Mesenchymal stem cell (in vitro differentiated cells and primary cell): ENCODE results near the gene GATD1.
A peak's percentile ranks its signal among the peaks of the same experiment; 100 is the strongest.

Source experiments
- DNase-seq: peaks from one replicate; pipeline ENCODE4 v3.0.0-alpha.2; 2013
- H2AFZ ChIP-seq: one replicate; pipeline ENCODE4 v1.6.1; 2013; ENCODE audit warnings: low read depth, mild to moderate bottlenecking, control low read depth, inconsistent platforms, low read length, moderate library complexity
- H2AK5ac ChIP-seq: 2 replicates; pipeline ENCODE4 v1.6.1; 2013; ENCODE audit warnings: low read length, moderate library complexity, mild to moderate bottlenecking, inconsistent platforms; ENCODE audit not compliant: severe bottlenecking
- H2BK120ac ChIP-seq: one replicate; pipeline ENCODE4 v1.6.1; 2013; ENCODE audit warnings: low read depth, mild to moderate bottlenecking, inconsistent platforms, low read length, moderate library complexity
- H2BK12ac ChIP-seq, 2 experiments: one replicate each; pipeline ENCODE4 v1.6.1; 2013; ENCODE audit warnings: inconsistent platforms in 2 of 2, low read length in 2 of 2, mild to moderate bottlenecking in 2 of 2, moderate library complexity in 2 of 2, control low read depth in 1 of 2
- H2BK15ac ChIP-seq: one replicate; pipeline ENCODE4 v1.6.1; 2013; ENCODE audit warnings: mild to moderate bottlenecking, low read depth, inconsistent platforms; ENCODE audit not compliant: poor library complexity, severe bottlenecking
- H2BK5ac ChIP-seq: 2 replicates; pipeline ENCODE4 v1.6.1; 2013; ENCODE audit warnings: low read depth, mild to moderate bottlenecking, low read length, control low read depth, inconsistent platforms; ENCODE audit not compliant: poor library complexity, severe bottlenecking
- H3K14ac ChIP-seq, 2 experiments: one replicate each; pipeline ENCODE4 v1.6.1; 2013; ENCODE audit warnings: inconsistent platforms in 2 of 2, low read length in 2 of 2, control low read depth in 1 of 2, mild to moderate bottlenecking in 1 of 2, moderate library complexity in 1 of 2
- H3K18ac ChIP-seq, 2 experiments: one replicate each; pipeline ENCODE4 v1.6.1; 2013; ENCODE audit warnings: inconsistent platforms in 2 of 2, low read length in 2 of 2, control low read depth in 1 of 2, low read depth in 1 of 2, mild to moderate bottlenecking in 1 of 2
- H3K23ac ChIP-seq, 2 experiments: one replicate each; pipeline ENCODE4 v1.6.1; 2013; ENCODE audit warnings: inconsistent platforms in 2 of 2, low read length in 2 of 2, mild to moderate bottlenecking in 2 of 2, moderate library complexity in 2 of 2, control low read depth in 1 of 2
- H3K27ac ChIP-seq: 2 replicates; pipeline ENCODE4 v1.5.1; 2013; ENCODE audit warnings: mild to moderate bottlenecking, moderate library complexity, low read length, control low read depth, inconsistent platforms; ENCODE audit not compliant: poor library complexity, severe bottlenecking
- H3K27me3 ChIP-seq, 2 experiments: 2 replicates each; pipeline versions ENCODE4 v1.6.1 to v1.7.0; 2013; ENCODE audit warnings: low read length in 2 of 2, mild to moderate bottlenecking in 2 of 2, moderate library complexity in 2 of 2, control low read depth in 1 of 2, inconsistent platforms in 1 of 2; ENCODE audit not compliant: control insufficient read depth in 1 of 2, insufficient read depth in 1 of 2
- H3K36me3 ChIP-seq, 2 experiments: 2 replicates each; pipeline versions ENCODE4 v1.6.1 to v1.7.0; 2013; ENCODE audit warnings: low read length in 2 of 2, control low read depth in 1 of 2, inconsistent platforms in 1 of 2, low read depth in 1 of 2, mild to moderate bottlenecking in 1 of 2; ENCODE audit not compliant: insufficient read depth in 2 of 2, control insufficient read depth in 1 of 2
- H3K4ac ChIP-seq, 2 experiments: one replicate each; pipeline ENCODE4 v1.6.1; 2013; ENCODE audit warnings: inconsistent platforms in 2 of 2, low read length in 2 of 2, mild to moderate bottlenecking in 2 of 2, moderate library complexity in 2 of 2, control low read depth in 1 of 2, low read depth in 1 of 2
- H3K4me1 ChIP-seq: 2 replicates; pipeline ENCODE4 v1.6.1; 2013; ENCODE audit warnings: low read depth, low read length, control low read depth; ENCODE audit not compliant: control insufficient read depth, insufficient read depth
- H3K4me2 ChIP-seq: 2 replicates; pipeline ENCODE4 v1.6.1; 2013; ENCODE audit warnings: low read length, mild to moderate bottlenecking, inconsistent platforms; ENCODE audit not compliant: poor library complexity, severe bottlenecking
- H3K4me3 ChIP-seq, 2 experiments: 2 replicates each; pipeline versions ENCODE4 v1.5.1 to v1.7.0; 2013; ENCODE audit warnings: low read length in 2 of 2, mild to moderate bottlenecking in 2 of 2, control low read depth in 1 of 2, low read depth in 1 of 2; ENCODE audit not compliant: insufficient read depth in 1 of 2
- H3K79me1 ChIP-seq: replicated peaks from 2 replicates; pipeline ENCODE4 v1.6.1; 2013; ENCODE audit warnings: mild to moderate bottlenecking, control low read depth, low read length, inconsistent platforms; ENCODE audit not compliant: poor library complexity, severe bottlenecking
- H3K9ac ChIP-seq: 2 replicates; pipeline ENCODE4 v1.7.0; 2013; ENCODE audit warnings: mild to moderate bottlenecking, low read length, moderate library complexity
- H3K9me3 ChIP-seq: 2 replicates; pipeline ENCODE4 v1.7.0; 2013; ENCODE audit warnings: mild to moderate bottlenecking, low read length; ENCODE audit not compliant: control insufficient read depth
- H4K8ac ChIP-seq: one replicate; pipeline ENCODE4 v1.6.1; 2013; ENCODE audit warnings: inconsistent platforms, mild to moderate bottlenecking, low read length, moderate library complexity
- H4K91ac ChIP-seq: one replicate; pipeline ENCODE4 v1.6.1; 2013; ENCODE audit warnings: mild to moderate bottlenecking, low read length, inconsistent platforms
- WGBS: methylation state at CpG from one replicate; pipeline ENCODE4 v1.1.7; 2013; ENCODE audit warnings: mixed read lengths; 5-methylcytosine and 5-hydroxymethylcytosine counted together

The GATD1 gene

GRCh38 chr11:802693-803466 is 25.6 kb upstream of the GATD1 start:
- H3K18ac ChIP-seq = no peak overlapping the region
- H3K79me1 ChIP-seq = peaks cover 33% of the 10 kb centered on the region
- H3K4me3 ChIP-seq = peak overlapping the region in 1 of 2 experiments; percentile 91
- H2AFZ ChIP-seq = no peak overlapping the region
- H3K27ac ChIP-seq = no peak overlapping the region
- H3K4ac ChIP-seq = no peak overlapping the region
- peaks cover 27% of the 10 kb centered on the region for H3K4me1 ChIP-seq
- peak overlapping the region in 1 of 2 experiments; percentile 32 for H2BK12ac ChIP-seq
- peaks cover 48 to 54% of the 10 kb centered on the region in 2 experiments for H3K36me3 ChIP-seq
- peak overlapping the region; percentile 65 for H4K91ac ChIP-seq
- H2BK5ac ChIP-seq = no peak overlapping the region
- WGBS = 96% methylated on average over 28 of the region's 28 CpGs
- H2BK120ac ChIP-seq = no peak overlapping the region
- peak overlapping the region in 1 of 2 experiments; percentile 84 for H3K23ac ChIP-seq
- H3K9ac ChIP-seq = peak overlapping the region; percentile 88
- no peak overlapping the region for H2BK15ac ChIP-seq
- no peak overlapping the region for H3K14ac ChIP-seq
- H2AK5ac ChIP-seq = no peak overlapping the region
- no peak overlapping the region for H4K8ac ChIP-seq
- DNase-seq = no peak
- H3K9me3 ChIP-seq = no peaks in the 10 kb centered on the region
- no peaks in the 10 kb centered on the region for H3K27me3 ChIP-seq
- no peak overlapping the region for H3K4me2 ChIP-seq

- Histone ChIP-seq H3K4me1 (peaks cover 27% of the 10 kb centered on the region), H2BK5ac (no peak overlapping the region), H3K4me3 (no peak overlapping the region), H3K18ac (no peak overlapping the region), H3K9me3 (no peaks in the 10 kb centered on the region), H2AK5ac (no peak overlapping the region), H2BK15ac (no peak overlapping the region), H3K27ac (no peak overlapping the region), H3K4ac (no peak overlapping the region), H2BK120ac (no peak overlapping the region), H2AFZ (no peak overlapping the region), H3K23ac (no peak overlapping the region), H4K91ac (peak overlapping the region; percentile 4), H4K8ac (no peak overlapping the region), H3K27me3 (no peaks in the 10 kb centered on the region), H3K14ac (no peak overlapping the region), H3K36me3 (peaks cover 48 to 54% of the 10 kb centered on the region in 2 experiments), H2BK12ac (no peak overlapping the region), H3K9ac (no peak overlapping the region), H3K4me2 (no peak overlapping the region), H3K79me1 (peaks cover 33% of the 10 kb centered on the region)
- 96% methylated on average over 20 of the region's 21 CpGs for WGBS
- no peak for DNase-seq
Observed at GRCh38 chr11:802018-802617, 24.8 kb upstream of the GATD1 start.

GRCh38 chr11:801097-801780 is 24.0 kb upstream of the GATD1 start:
- no peak overlapping the region for H4K91ac ChIP-seq
- H4K8ac ChIP-seq = no peak overlapping the region

GRCh38 chr11:800473-800872 is 23.2 kb upstream of the GATD1 start:
- Histone ChIP-seq H2BK5ac (no peak overlapping the region), H3K4ac (no peak overlapping the region), H2BK15ac (no peak overlapping the region), H2AFZ (no peak overlapping the region), H3K36me3 (peaks cover 48 to 54% of the 10 kb centered on the region in 2 experiments), H3K18ac (no peak overlapping the region), H3K4me1 (peaks cover 40% of the 10 kb centered on the region), H3K27ac (no peak overlapping the region), H4K91ac (no peak overlapping the region), H3K23ac (no peak overlapping the region), H3K4me2 (no peak overlapping the region), H3K14ac (no peak overlapping the region), H3K9me3 (no peaks in the 10 kb centered on the region), H2BK12ac (no peak overlapping the region), H3K9ac (no peak overlapping the region), H2AK5ac (no peak overlapping the region), H4K8ac (no peak overlapping the region), H3K79me1 (peaks cover 33% of the 10 kb centered on the region), H2BK120ac (no peak overlapping the region), H3K4me3 (no peak overlapping the region), H3K27me3 (no peaks in the 10 kb centered on the region)
- DNase-seq = no peak
- WGBS = 95% methylated on average over 30 of the region's 30 CpGs

More at GRCh38 chr11:801097-801780, 24.0 kb upstream of the GATD1 start:
- Histone ChIP-seq H2BK15ac (no peak overlapping the region), H2BK5ac (no peak overlapping the region), H3K23ac (no peak overlapping the region), H3K9ac (no peak overlapping the region), H3K4me2 (no peak overlapping the region), H2BK12ac (no peak overlapping the region), H3K14ac (no peak overlapping the region), H3K4me3 (no peak overlapping the region), H3K18ac (no peak overlapping the region), H3K4me1 (peaks cover 35% of the 10 kb centered on the region), H2AK5ac (no peak overlapping the region), H3K27me3 (no peaks in the 10 kb centered on the region), H2AFZ (no peak overlapping the region), H3K4ac (no peak overlapping the region), H3K9me3 (no peaks in the 10 kb centered on the region), H3K27ac (no peak overlapping the region), H2BK120ac (no peak overlapping the region), H3K79me1 (peaks cover 33% of the 10 kb centered on the region), H3K36me3 (peaks cover 48 to 54% of the 10 kb centered on the region in 2 experiments)
- 96% methylated on average over 20 of the region's 20 CpGs for WGBS
- no peak for DNase-seq
